Uterus (tissue), 4 donors: ENCODE measurements around the gene SMARCC1. TPM values are rescaled to one million over a fixed set of nuclear protein-coding genes. Genes with fewer than 3 reads are reported as not detected.

Experiments
- DNase-seq, 2 donors: peaks; one replicate each; pipeline ENCODE4 v3.0.0-alpha.2; 2019 to 2020
- H3K27ac ChIP-seq, 2 donors: fragments of 200-600 bp; sonication (generic); 1 replicate in 1 of 2; 2 replicates in 1 of 2; pipeline ENCODE4 v1.5.1; 2016 to 2018
- H3K27me3 ChIP-seq, 2 donors: fragments of 200-600 bp; sonication (generic); one replicate each; pipeline ENCODE4 v1.5.1; 2018 to 2019; ENCODE audit warnings: control low read depth in 1 of 2
- H3K36me3 ChIP-seq, 2 donors: fragments of 200-600 bp; sonication (generic); one replicate each; pipeline ENCODE4 v1.5.1; 2019; ENCODE audit warnings: control low read depth in 1 of 2
- H3K4me1 ChIP-seq, 2 donors: fragments of 200-600 bp; sonication (generic); one replicate each; pipeline ENCODE4 v1.5.1; 2018 to 2019; ENCODE audit warnings: control low read depth in 1 of 2
- H3K4me3 ChIP-seq, 2 donors: fragments of 200-600 bp; sonication (generic); 1 replicate in 1 of 2; 2 replicates in 1 of 2; pipeline ENCODE4 v1.5.1; 2018 to 2019; ENCODE audit warnings: mild to moderate bottlenecking in 1 of 2
- H3K9me3 ChIP-seq, 2 donors: fragments of 200-600 bp; sonication (generic); one replicate each; pipeline ENCODE4 v1.5.1; 2019; ENCODE audit warnings: control low read depth in 1 of 2
- POLR2A ChIP-seq, 2 donors: fragments of 450-650 bp; IDR thresholded peaks; one replicate each; pipeline ENCODE4 v1.6.1; 2016; ENCODE audit warnings: antibody characterized with exemption in 2 of 2, mild to moderate bottlenecking in 1 of 2, moderate library complexity in 1 of 2
- intact Hi-C: fragments of 100-400 bp; cut with DNase I; formaldehyde crosslinking; loops from one replicate; pipeline ENCODE4 v1.15.1; 2023; ENCODE audit warnings: low total_unique reads
- total RNA-seq, 4 donors: library from RNA; depleted of rRNA in 3 of 4; stranded (reverse); fragments of >200 nt in 3 of 4; gene quantifications; one replicate each; pipeline versions ENCODE4 v1.1.0 to v1.2.4, GENCODE V29; 2014 to 2023
- TF ChIP-seq, protein P1 (sequence below), 4 experiments: fragments of 200-600 bp in 2 of 4; fragments of 450-650 bp in 2 of 4; sonication (generic) in 2 of 4; IDR thresholded peaks; one replicate each; pipeline ENCODE4 v1.5.1; 2016 to 2019; ENCODE audit warnings: antibody characterized with exemption in 4 of 4, mild to moderate bottlenecking in 2 of 4, moderate library complexity in 1 of 4
- donor health status: DM: yes; HTN: yes; CAD: no.

The SMARCC1 gene
- total RNA-seq, 4 donors from 2014 or later, result 23.8 to 61.0 (median 45.5) TPM

DNA sequence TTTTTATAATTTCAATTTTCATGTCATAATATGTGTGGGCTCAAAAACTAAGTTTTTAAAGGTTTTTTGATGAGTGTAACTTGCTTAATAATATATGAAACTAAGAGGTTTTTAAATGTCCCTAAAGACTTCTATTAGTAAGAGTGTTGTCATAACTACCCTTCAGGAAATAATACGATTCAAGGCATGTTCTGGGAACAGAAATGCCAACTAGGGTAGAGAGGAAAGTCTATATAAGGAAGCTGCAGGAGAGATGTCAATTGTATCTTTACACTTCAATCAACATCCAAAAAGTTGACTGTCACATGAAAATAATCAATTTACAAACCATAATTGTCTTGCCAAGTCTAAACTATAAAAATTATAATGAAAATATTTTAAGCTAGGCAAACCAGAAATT is 76.3 kb downstream of the SMARCC1 start:
- Histone ChIP-seq H3K4me3 (no peak overlapping the region), H3K36me3 (no peaks in the 10 kb centered on the region), H3K4me1 (no peaks in the 10 kb centered on the region), H3K27me3 (no peaks in the 10 kb centered on the region), H3K9me3 (no peaks in the 10 kb centered on the region), H3K27ac (no peak overlapping the region)
- no peak for TF ChIP-seq POLR2A (IDR thresholded peaks at IDR 0.05)
- TF ChIP-seq, protein P1, sequence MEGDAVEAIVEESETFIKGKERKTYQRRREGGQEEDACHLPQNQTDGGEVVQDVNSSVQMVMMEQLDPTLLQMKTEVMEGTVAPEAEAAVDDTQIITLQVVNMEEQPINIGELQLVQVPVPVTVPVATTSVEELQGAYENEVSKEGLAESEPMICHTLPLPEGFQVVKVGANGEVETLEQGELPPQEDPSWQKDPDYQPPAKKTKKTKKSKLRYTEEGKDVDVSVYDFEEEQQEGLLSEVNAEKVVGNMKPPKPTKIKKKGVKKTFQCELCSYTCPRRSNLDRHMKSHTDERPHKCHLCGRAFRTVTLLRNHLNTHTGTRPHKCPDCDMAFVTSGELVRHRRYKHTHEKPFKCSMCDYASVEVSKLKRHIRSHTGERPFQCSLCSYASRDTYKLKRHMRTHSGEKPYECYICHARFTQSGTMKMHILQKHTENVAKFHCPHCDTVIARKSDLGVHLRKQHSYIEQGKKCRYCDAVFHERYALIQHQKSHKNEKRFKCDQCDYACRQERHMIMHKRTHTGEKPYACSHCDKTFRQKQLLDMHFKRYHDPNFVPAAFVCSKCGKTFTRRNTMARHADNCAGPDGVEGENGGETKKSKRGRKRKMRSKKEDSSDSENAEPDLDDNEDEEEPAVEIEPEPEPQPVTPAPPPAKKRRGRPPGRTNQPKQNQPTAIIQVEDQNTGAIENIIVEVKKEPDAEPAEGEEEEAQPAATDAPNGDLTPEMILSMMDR (IDR thresholded peaks at IDR 0.05), result no peak
- no peak for DNase-seq
- intact Hi-C loops, result no loop called here

DNA sequence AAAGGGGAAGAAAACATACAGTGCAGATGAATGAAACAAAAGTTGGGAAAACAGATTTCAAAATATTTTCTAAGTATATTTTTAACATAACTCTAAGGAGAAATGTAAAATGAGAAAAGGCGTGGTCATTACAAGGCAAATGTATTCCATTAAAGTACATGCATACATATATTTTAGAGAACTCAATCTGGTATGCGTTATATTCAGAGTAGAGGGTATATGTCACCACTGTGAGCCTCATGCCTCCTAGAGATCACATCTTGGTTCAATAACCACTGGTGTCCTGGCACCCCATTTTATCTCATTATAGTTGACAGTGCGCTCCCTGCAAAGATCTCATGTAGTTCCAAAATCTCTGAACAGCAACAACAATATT is 77.5 kb downstream of the SMARCC1 start:
- Histone ChIP-seq H3K4me1 (no peaks in the 10 kb centered on the region), H3K36me3 (no peaks in the 10 kb centered on the region), H3K27ac (no peak overlapping the region), H3K9me3 (no peaks in the 10 kb centered on the region), H3K4me3 (no peak overlapping the region), H3K27me3 (no peaks in the 10 kb centered on the region)
- intact Hi-C loops, result no loop called here
- no peak for TF ChIP-seq POLR2A (IDR thresholded peaks at IDR 0.05)
- TF ChIP-seq, protein P1 (IDR thresholded peaks at IDR 0.05), result no peak
- no peak for DNase-seq

DNA sequence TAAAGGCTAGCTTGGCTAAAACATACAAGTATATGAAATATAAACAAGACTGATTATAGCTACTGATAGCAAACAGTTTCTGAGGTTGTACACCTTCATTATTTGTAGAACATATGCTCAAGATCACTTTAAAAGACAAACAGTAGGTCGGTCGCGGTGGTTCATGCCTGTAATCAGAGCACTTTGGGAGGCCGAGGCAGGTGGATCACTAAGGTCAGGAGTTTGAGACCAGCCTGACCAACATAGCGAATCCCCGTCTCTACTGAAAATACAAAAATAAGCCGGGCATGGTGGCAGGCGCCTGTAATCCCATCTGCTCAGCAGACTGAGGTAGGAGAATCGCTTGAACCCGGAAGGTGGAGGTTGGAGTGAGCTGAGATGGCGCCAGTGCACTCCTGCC is 80.3 kb downstream of the SMARCC1 start:
- DNase-seq, result no peak
- TF ChIP-seq, protein P1 (IDR thresholded peaks at IDR 0.05), result no peak
- no peak for TF ChIP-seq POLR2A (IDR thresholded peaks at IDR 0.05)
- Histone ChIP-seq H3K36me3 (no peaks in the 10 kb centered on the region), H3K4me3 (no peak overlapping the region), H3K27ac (no peak overlapping the region), H3K9me3 (no peaks in the 10 kb centered on the region), H3K4me1 (no peaks in the 10 kb centered on the region), H3K27me3 (no peaks in the 10 kb centered on the region)
- intact Hi-C loops, result no loop called here

DNA sequence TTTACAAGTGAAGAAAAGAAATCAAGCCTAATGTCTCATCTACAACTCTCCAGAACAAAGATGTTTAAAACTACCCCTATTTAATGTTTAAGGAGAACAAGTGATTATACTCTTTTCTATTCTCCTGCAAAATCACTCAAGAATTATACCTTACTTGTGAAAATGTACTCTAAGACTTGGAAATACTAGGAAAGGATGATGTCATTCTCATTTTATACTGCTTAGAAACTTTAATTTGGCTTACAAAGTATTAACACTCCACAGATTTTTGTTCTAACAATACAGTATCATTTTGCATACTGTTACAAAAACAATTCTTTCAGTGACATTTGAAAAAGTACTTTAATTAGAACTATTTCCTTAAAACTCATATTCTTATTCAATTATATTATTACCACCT is 89.5 kb downstream of the SMARCC1 start:
- no peaks in the 10 kb centered on the region for H3K27me3 ChIP-seq
- H3K4me1 ChIP-seq, result no peaks in the 10 kb centered on the region
- no peak for DNase-seq
- intact Hi-C loops, result no loop called here
- H3K36me3 ChIP-seq, result no peaks in the 10 kb centered on the region
- no peaks in the 10 kb centered on the region for H3K9me3 ChIP-seq
- H3K4me3 ChIP-seq, result no peak overlapping the region
- TF ChIP-seq POLR2A (IDR thresholded peaks at IDR 0.05), result no peak
- TF ChIP-seq, protein P1 (IDR thresholded peaks at IDR 0.05), result no peak
- no peak overlapping the region for H3K27ac ChIP-seq

DNA sequence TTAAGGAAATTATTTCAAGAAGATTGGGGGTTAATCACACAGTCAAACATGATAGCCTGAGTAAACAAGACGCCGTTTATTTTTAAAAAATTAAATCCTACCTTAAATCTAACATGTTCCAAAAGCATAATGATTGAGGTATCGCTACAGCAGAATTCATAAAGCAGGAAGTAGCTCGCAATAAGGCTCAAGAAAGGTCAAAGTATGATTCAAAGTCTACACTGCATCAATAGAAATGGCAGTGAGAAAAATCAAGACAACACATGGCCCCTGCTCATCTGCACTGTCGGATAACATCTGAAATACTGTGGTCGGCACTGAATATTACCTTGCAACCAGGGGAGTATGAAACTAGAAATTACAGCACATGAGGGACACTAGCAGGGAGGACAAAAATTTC is 93.2 kb downstream of the SMARCC1 start:
- Histone ChIP-seq H3K4me1 (no peaks in the 10 kb centered on the region), H3K27ac (no peak overlapping the region), H3K9me3 (no peaks in the 10 kb centered on the region), H3K36me3 (no peaks in the 10 kb centered on the region), H3K27me3 (no peaks in the 10 kb centered on the region), H3K4me3 (no peak overlapping the region)
- intact Hi-C loops, result no loop called here
- DNase-seq, result no peak
- TF ChIP-seq POLR2A (IDR thresholded peaks at IDR 0.05), result no peak
- TF ChIP-seq, protein P1 (IDR thresholded peaks at IDR 0.05), result no peak
